Activated gamma-delta T cell (primary cell): Measurements from ENCODE around the gene NEGR1.

Source experiments
- DNase-seq: peaks from one replicate; lab custom pipeline; 2025; lab: John Stamatoyannopoulos, UW

The NEGR1 gene

DNA sequence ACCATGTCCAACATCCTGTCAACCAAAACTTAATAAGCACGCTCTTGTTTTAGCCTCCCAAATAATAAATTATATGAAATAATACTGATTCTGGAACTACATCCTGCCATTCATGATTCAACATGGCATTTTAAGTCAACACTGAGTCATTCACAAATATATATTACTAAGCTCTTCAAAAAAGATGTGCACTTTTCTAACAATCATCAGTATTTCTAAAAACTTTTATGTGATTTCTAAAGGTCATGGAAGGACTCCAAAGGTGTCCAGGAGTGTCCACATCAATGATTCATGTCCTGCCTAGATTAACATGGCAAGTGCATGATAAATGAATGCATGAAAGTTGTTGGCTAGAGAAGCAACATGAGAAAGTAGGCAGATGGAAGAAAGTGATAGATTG lies 51.6 kb downstream of the NEGR1 start:
- DNase-seq: no peak

DNA sequence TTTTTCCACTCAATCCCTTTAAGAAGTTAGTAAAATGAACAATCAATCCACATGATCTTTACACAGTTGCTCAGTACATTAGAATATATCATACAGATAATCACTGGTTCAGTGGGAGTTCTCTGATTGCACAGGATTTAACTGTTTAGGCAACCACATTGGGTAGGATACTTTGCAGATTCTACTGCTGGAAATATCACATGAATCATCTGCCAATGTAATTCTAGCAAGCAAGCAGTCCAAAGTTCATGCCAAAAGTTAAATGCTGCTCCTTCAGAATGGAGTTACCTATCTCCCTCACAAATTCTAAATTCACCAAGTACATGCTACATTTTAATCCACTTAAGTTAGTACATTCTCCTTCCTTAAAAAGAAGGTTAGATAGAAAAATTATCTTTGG lies 52.4 kb downstream of the NEGR1 start:
- no peak for DNase-seq

DNA sequence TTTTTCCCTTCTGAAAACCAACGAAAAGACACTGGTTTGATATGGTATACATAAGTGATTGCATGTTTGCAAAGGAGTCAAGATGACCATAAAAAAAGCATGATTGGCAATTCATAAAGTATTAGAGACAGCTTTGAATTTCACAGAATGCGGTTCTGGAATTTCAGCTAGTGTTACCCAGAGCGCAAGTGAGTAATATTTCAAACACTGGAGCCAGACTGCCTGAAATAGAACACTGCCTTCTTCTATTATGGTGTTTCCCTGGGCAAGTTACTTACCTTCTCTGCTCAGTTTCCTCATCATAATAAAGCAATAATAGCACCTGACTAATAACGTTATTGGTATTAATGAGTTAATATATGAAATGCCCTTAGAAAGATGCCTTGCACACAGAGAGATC lies 54.7 kb downstream of the NEGR1 start:
- DNase-seq: no peak

DNA sequence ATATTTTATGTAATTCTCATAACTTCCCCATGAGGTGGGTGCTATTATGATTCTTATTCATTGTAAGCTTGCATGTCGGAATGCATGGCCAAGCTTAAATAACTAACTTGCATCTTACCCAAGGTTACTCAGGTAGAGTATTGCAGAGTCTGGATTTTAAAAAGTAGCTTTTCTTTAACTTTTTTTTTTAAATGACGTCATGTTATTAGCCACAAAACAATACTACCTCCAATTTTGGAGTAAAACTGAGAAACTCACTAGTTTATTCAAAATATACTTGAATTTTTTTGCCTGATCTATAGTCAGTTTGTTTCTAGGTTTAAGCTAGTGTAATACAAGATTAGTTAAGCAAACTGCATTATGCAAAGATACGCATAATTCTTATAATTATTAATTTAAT lies 57.8 kb downstream of the NEGR1 start:
- DNase-seq: no peak

DNA sequence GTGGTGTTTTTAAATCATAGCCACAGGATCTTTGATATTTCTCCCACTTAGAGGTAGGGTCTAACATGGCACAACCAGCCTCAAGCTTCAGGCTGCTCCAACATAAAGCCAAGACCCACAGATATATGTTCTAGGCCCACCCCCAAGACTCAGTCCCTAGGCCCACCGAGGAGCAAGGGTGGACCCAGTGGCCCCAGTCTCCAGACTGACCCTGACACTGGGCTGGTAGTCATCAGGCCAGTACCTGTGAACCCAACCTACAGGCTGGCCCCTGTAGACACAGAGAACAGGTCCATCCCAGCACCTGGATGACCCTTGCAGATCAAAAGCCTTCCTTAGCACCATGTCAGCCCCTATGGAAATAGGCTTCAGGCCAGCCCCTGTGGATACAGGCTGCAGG lies 60.5 kb downstream of the NEGR1 start:
- DNase-seq: no peak

DNA sequence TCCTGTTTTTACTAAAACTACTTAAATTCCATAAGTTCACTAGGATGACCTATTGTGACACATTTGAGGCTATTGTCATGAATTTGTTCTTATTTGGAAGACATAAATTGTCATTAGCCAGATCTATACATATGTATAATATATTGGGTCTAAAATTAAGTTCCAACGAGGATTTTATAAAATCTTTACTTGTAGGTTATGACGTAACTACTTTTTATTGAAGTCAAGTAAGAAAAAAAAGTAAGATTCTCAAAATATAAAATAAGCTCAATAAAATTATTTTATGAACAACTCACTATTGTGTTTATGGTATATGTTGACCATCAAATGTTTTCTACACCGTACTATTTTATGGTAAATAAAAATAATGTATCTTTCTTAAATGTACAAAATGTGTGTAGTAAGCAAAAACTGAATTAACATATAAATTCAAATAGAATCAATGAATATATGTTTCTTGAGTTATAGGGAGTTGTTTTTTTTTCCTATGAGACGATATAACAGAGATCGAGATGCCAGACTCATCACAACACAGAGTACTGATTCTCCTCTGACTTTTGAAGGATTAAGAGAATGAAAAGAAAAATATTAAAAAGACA lies 64.1 kb downstream of the NEGR1 start:
- DNase-seq: no peak

DNA sequence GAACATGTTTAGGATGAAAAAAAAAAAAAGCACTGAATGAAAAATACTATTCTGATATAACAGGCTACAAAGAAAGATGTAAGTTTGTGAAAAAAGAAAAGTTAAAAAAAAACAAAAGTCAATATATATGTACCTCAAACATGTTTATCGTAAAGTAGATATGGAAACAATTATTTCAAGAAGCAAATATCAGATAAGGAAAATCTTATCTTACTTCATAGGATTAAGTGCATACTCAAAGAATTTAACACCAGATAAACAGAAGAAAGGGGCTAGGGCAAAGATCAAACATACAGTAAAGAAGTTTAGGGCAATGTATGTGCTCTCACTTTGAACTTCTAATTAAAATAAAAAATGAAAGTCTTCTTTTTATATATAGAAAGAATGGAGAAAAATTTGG lies 75.3 kb downstream of the NEGR1 start:
- no peak for DNase-seq

DNA sequence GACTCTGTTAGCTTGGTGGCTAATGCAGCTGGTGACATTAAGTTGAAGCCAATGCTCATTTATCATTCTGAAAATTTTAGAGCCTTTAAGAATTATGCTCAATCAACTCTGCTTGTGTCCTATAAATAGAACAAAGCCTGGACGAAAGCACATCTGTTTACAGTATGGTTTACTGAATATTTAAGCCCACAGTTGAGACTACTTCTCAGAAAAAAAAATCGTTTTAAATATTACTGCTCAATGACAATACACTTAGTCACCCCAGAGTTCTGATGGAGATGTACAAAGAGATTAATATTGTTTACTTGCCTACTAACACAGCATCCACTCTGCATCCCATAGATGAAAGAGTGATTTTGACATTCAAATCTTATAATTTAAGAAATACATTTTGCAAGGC lies 79.6 kb downstream of the NEGR1 start:
- no peak for DNase-seq

DNA sequence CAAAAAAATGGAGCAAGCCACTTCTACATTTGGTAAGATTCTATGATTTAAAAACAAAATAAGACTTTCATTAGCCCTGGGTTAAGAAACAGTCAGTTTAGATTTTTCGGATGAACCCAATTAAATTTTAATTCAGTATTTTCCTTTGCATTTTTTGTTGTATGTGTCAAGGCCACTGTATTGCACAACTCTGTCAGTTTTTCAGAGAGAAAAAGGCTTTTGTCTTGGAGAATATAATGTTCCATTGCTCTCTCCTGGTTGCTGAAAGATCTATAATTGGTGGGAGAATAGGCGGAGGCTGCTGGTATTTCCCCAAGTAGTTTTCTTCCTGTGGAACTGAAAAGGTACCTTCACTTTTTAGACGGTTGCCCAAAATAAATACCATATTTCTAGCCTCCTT lies 84.6 kb downstream of the NEGR1 start:
- DNase-seq: no peak

DNA sequence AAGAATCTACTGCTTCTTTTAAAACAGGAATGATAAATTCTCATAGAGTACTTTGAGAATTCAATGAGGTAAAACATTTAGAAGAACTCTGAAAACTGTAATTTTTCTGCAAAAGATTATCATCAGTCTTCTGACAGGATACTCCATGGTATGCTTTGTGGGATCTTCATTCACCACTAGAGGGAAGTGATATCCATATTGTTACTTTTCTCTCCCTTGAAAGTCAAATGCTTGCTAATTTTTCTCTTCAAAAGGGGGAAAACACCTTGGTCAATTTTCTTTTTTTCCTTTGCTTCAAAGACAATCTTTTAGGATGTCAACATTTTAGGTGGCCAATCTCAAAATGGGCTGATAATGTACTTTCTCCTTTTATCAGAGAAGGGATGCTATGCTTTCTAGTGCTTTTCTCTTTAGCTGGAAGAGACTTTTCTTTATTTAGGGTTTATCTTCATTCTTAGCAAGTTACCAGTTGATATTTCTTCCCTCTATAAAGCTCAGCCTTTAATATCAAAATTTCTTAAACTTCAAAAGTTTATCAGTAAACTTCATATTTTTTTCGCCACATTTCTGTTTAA lies 95.5 kb downstream of the NEGR1 start:
- no peak for DNase-seq

DNA sequence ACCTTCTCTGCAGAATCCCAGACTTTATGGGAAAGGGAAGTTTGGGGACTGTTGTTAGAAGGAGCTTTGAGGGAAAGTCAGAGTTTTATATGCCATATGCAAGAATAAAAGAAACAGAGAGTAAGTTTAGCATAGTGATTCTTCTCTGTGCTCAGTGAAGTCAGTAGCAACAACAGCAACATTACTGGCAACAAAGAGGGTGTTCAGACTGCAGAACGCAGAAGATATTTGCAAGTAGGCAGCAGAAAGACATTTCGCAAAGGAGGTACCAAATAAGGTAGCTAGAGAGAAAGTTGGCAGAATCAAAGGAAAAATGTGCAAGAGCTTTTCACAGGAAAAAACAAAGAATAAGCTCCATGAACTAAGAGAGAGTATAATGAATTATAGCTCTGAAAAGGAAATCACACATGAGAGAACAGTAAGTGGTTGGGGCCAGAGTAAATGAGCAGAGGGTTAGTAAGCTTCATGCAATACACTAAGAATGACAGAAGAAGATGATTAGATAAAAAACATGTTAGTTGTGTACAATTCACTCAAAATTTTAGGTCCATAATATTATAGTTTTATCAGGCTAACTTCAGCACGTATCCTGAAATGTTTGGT lies 98.1 kb downstream of the NEGR1 start:
- DNase-seq: no peak

DNA sequence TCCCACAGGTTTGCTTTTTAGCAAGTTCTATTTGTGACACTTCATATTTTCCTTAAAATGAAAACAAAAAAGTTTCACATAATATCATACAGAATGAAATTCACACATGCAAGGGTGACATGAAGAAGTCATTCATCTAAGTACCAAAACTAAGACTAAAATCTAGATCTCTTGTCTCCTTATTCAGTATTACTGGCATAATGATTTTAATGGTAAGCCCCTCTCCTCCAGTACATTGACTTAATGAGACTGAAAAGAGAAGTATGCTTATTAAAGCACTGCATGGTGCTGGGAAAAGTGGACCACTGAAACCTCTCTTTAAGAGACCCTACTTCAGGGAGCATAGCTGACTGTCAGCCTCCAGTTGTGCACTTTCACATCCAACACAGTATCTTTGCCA lies 99.5 kb downstream of the NEGR1 start:
- DNase-seq: no peak

DNA sequence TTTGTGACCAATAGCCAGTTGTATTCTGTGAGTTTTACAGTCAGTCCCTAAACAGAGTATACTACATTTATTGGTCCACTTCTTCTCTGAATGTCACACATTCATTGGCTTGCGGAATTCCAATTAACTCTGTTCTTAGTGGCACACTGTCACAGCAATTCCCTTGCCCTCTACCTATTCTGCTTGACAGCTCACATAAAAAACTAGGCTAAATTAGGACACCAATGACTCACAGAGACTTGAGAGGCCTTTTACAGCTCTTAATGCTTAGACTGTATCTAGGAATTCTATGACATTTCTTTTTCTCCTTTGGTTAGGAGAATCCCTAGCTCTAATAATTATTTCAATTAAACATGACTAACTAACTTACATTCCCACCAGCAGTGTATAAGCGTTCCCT lies 104.1 kb downstream of the NEGR1 start:
- DNase-seq: no peak

DNA sequence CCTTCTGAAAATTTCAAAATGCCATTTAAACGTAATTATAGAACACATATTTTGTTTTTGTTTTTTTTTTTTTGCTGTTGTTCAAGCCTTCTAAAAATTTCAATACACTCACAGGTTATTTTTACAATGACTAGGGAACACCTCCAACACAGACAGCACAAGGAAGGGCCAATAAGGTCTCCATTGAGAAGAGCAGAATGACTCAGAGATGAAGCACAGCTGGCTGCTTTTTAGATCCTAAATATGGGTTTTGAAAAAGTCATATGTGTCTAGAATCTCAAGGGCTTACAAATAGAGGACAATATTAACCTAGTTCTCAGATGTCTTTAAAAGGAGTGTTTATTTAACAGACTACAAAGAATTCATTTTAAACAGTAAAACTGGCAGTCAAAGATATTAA lies 104.6 kb downstream of the NEGR1 start:
- DNase-seq: no peak

DNA sequence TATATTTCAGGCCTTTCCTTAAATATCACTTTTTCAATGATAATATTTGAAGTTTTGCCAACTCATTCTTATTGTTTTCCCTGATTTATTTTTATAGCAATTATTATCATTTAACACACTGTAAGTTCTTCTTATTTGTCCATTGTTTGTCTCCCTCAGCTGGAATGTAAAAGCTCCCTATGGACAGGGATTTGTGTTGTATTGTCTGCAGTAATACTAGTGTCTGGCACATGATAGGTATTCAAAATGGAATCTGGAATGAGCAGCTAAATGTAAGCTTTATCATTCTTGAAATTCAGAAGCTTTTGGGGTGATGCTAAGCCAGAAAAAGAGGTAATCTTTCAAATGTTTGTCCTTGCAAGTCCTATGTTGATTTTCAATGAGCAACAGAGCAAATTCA lies 112.1 kb downstream of the NEGR1 start:
- no peak for DNase-seq

DNA sequence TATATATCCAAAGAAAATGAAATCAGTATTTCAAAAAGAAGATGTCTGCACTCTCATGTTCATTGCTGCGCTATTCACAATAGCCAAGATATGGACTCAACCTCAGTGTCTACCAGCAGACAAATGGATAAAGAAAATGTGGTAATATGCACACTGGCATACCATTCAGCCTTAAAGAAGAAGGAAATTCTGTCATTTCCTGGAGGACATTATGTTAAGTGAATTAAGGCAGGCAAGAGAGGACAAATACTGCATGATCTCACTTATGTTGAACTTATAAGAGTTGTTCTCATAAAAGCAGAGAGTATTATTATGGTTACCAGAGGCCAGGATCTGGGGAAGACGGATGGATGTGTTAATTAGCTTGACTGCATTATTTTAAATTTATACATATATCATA lies 115.9 kb downstream of the NEGR1 start:
- no peak for DNase-seq

DNA sequence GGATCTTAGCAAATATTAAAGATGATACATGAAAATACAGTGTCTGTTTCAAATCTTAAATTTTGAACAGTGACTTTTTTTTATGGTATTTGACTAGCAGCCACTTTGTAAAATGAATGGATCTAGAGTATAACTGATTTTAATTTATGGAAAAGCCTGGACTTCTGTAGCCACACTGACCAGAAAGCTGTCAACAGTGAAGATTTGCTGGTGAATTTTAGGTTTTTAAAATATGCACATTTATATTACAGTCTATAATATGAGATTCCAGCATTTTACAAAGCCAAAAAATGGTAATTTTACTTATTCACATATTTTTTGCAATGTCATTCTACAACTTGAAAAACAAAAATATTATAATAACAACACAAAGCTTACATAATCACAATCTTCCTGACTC lies 131.8 kb downstream of the NEGR1 start:
- DNase-seq: no peak

DNA sequence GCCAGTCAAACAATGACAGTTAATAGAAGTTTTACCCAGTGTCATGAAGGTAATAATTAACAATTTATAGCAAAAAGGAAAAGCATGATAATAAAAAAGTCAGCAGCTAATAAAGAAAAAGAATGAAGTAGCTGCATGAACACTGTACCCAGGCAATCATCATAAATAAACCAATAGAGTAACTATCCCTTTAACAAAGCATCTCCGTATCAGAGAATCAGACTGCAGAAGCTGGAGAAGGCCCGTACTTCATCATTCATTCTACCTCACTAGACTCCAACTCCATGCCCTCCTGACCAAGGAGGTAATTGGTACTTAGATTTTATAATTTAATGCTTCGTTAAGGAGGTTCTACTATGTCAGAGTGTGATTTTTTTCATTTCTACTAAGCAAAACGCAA lies 140.5 kb downstream of the NEGR1 start:
- DNase-seq: no peak

DNA sequence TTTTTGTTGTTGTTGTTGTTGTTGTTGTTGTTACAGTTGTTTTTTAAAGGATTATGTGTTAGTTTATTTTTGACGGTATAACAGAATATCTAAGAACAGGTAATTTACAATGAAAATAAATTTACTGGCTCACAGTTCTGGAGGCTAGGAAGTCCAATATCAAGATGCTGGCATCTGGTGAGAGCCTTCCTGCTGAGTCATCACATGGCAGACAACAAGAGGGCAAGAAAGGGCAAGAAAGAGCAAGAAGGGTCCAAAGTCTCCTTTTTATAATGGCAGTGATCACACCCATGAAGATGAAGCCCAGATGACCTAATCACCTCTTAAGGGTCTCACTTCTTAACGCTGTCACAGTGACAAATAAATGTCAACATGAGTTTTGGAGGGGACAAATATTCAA lies 142.1 kb downstream of the NEGR1 start:
- DNase-seq: no peak

DNA sequence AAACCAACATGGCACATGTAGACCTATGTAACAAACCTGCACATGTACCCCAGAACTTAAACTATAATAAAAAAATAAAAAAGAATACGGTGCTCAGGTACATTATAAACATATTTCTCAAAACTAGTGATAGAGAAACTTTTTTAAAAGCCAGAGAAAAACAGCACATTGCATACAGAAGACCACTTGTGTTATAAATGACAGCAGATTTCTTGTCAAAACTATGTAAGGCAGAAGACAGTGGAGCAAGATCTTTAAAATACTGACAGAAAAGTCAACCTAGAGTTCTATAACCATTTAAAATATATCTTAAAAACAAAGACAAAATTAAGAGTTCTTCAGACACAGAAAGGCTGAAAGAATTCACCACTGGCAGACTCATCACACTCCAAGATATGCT lies 144.7 kb downstream of the NEGR1 start:
- no peak for DNase-seq

DNA sequence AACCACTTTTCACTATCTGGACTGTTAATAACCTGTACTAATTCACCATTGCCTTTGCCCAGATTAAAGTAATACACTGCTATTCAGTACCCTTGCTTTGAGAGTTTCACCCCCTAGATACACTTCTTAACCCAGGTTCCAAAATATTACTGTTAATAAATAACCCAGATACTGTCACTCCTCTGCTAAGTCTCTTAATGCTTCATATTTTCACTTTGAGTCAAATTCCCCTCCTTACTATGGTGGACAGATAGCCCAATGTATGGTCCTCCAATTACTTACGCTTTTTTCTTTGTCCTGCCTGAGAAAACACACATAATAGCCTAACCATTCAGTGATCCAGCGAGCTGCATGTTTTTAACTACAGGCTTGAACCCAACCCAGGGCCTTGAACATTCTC lies 152.5 kb downstream of the NEGR1 start:
- no peak for DNase-seq

DNA sequence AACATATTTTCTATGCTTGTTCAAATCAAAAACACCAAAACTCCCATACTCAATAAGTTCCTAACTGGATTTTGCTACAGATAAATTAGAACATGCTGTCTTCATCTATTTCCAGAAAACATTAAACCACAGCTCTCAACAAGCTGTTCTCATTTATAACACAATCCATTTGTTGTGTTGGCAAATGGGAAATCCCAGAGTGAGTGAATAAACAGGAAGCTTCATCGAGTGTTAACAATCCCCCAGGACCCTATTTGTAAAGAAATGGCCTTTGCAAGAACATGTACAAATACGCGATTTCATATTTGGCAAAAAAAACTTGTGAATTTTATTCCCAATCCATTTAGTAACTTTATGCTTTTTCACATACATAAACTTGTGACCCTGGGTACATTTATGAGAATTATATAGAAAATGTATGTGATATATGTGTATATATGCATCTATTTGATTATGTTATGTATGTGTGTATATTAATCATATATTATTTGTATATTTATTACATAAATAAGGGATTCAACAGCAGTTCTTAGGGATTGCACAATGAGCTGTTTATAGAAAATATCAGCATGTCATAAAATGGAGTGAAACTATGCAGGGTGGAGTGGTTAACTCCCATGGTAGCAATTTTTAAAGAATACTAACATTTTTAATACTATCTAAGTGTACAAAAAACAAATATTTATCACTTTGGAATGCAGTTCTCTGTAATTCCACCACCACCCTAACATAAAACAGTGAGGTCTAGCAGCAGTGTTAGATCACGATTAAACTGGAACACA lies 160.0 kb downstream of the NEGR1 start:
- no peak for DNase-seq

DNA sequence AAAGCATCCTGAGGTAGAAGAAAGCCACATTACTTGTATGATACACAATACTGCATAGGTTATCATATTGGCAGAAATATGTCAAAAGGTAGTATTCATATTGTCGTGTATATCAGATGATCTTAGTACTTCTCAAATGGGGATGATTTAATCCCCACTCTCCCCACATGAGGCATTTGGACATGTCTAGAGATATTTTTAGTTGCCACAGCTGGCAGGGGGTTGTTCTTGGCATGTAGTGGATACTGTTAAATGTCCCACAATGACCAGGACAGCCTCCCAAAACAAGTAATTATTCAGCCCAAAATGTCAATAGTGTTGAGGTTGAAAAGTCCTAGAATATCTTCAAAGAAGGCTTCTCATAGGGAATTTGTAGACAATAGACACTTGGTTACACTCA lies 162.8 kb downstream of the NEGR1 start:
- DNase-seq: no peak
